Measurements from ENCODE around the gene NF1.
A peak's percentile ranks its signal among the peaks of the same experiment; 100 is the strongest.
"Not testable (repeated sequence)": the region's sequence is repeated elsewhere in the genome, so short reads cannot be mapped to it uniquely, and the experiment has no call there.

Gene NF1

DNA sequence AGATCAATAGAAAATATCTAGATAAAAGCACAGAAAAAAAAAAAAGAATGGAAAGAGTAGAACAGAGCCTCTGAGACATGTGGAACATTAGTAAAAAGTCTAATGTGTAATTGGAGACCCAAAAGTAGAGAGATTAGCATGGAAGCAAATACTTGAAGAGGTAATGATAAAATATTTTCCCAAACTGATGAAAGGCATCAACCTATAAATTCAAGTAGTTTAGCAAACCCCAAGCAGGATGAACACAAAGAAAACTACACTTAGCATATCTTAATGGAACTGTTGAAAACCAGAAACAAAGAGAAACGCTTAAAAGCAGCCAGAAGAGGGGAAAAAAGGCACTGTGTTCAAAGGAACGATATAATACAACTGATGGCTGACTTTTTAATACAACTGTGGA is 16.4 kb downstream of the NF1 start:
- no peak for DNase-seq (ENCODE audit: low read depth)
- TF ChIP-seq, protein P1, sequence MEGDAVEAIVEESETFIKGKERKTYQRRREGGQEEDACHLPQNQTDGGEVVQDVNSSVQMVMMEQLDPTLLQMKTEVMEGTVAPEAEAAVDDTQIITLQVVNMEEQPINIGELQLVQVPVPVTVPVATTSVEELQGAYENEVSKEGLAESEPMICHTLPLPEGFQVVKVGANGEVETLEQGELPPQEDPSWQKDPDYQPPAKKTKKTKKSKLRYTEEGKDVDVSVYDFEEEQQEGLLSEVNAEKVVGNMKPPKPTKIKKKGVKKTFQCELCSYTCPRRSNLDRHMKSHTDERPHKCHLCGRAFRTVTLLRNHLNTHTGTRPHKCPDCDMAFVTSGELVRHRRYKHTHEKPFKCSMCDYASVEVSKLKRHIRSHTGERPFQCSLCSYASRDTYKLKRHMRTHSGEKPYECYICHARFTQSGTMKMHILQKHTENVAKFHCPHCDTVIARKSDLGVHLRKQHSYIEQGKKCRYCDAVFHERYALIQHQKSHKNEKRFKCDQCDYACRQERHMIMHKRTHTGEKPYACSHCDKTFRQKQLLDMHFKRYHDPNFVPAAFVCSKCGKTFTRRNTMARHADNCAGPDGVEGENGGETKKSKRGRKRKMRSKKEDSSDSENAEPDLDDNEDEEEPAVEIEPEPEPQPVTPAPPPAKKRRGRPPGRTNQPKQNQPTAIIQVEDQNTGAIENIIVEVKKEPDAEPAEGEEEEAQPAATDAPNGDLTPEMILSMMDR (IDR thresholded peaks at IDR 0.05; ENCODE audit: low read depth, low read length, missing control alignments) = no peak
- H3K4me3 ChIP-seq (ENCODE audit: low read depth, low read length) = no peak overlapping the region
- in situ Hi-C loops (cut with HindIII; ENCODE audit: low sequenced_read_pairs) = no loop called here

GRCh38 chr17:31112001-31112661 is 17.4 kb downstream of the NF1 start:
- TF ChIP-seq, protein P1 (IDR thresholded peaks at IDR 0.05; ENCODE audit: low read depth, low read length, missing control alignments) = no peak
- in situ Hi-C loops (cut with HindIII; ENCODE audit: low sequenced_read_pairs) = no loop called here
- no peak overlapping the region for H3K4me3 ChIP-seq (ENCODE audit: low read depth, low read length)
- no peak for DNase-seq (ENCODE audit: low read depth)

DNA sequence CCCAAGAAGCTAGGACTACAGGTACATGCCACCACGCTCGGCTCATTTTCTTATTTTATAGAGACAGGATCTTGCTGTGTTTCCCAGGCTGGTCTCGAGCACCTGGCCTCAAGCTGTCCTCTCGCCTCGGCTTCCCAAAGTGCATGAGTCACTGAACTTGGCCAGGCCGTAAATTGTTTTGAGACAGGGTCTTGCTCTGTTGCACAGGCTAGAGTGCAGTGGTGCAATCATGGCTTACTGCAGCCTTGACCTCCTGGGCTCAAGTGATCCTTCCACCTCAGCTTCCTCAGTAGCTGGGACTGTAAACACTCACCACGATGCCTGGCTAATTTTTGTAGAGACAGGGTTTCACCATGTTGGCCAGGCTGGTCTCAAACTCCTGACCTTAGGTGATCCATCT is 18.6 kb downstream of the NF1 start:
- in situ Hi-C loops (cut with HindIII; ENCODE audit: low sequenced_read_pairs); DNase-seq (ENCODE audit: low read depth); H3K4me3 ChIP-seq (ENCODE audit: low read depth, low read length): not testable (repeated sequence)

DNA sequence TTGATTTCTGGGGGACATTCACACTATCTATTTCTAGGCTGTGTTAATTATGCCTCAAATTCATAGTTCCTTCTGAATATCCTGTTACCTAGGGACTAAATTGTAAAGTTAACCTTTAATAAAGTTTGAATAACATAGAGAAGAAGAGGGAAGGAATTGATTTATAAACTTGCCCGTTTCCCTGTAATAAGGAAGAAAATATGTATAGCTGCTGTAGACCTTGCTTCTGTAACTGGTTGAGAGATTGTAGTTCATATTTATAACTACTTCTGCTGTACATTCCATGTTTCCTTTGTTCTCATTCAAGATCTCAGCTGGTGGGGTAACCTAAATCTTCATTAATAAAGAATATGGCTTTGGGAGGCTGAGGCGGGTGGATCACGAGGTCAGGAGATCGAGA is 19.2 kb downstream of the NF1 start:
- no peak overlapping the region for H3K4me3 ChIP-seq (ENCODE audit: low read depth, low read length)
- in situ Hi-C loops (cut with HindIII; ENCODE audit: low sequenced_read_pairs) = no loop called here
- TF ChIP-seq, protein P1 (IDR thresholded peaks at IDR 0.05; ENCODE audit: low read depth, low read length, missing control alignments) = no peak
- DNase-seq (ENCODE audit: low read depth) = no peak

DNA sequence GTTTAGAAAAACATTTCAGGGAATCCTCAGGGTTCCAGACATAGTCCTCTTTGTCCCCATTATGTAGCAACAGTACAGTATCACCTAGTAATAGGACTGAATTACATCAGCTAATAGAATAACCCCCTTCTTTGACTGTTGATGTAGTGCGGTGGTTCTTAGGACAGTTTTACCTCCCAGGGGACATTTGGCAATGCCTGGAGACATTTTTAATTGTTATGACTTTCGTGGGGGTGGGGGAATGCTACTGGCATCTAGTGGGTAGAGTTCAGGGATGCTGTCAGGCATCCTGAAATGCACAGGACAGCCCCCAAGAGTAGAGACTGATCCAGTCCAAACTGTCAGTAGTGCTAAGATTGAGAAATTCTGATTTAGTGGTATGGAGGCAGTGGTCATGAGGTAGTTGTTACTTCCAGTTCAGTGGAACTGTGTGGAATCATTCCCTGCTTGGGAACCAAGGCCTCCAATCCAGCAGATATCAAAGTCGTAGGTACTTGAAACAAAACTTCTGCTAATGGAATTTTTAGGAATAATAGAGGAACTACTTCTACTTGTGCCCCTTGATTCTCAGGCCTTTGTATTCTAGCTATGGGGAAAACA is 20.3 kb downstream of the NF1 start:
- no peak overlapping the region for H3K4me3 ChIP-seq (ENCODE audit: low read depth, low read length)
- peak; percentile 49 for DNase-seq (ENCODE audit: low read depth)
- in situ Hi-C loops (cut with HindIII; ENCODE audit: low sequenced_read_pairs) = no loop called here
- TF ChIP-seq, protein P1 (IDR thresholded peaks at IDR 0.05; ENCODE audit: low read depth, low read length, missing control alignments) = no peak

DNA sequence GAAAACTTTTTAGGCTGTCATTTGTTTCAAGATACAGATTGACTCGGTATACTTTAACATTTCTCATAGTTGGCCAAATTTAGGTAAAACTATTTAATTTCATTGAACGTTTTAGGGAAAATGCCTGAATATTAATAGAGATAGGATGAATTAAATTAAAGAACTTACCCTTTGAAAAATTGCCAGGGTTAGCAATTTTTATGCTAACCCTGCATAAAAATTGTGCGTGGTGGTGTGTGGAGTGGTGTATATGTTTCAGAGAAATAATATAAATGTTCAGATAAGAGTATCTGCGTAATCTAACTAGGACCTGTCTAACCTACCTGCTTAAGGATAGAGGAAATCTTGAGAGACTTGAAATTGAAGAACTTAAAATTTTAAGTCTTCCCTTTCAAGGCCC is 21.4 kb downstream of the NF1 start:
- no peak for DNase-seq (ENCODE audit: low read depth)
- in situ Hi-C loops (cut with HindIII; ENCODE audit: low sequenced_read_pairs) = no loop called here
- TF ChIP-seq, protein P1 (IDR thresholded peaks at IDR 0.05; ENCODE audit: low read depth, low read length, missing control alignments) = no peak
- H3K4me3 ChIP-seq (ENCODE audit: low read depth, low read length) = no peak overlapping the region

GRCh38 chr17:31122746-31123145 is 28.0 kb downstream of the NF1 start:
- in situ Hi-C loops (cut with HindIII; ENCODE audit: low sequenced_read_pairs) = no loop called here
- DNase-seq (ENCODE audit: low read depth) = no peak
- H3K4me3 ChIP-seq (ENCODE audit: low read depth, low read length) = no peak overlapping the region
- TF ChIP-seq, protein P1 (IDR thresholded peaks at IDR 0.05; ENCODE audit: low read depth, low read length, missing control alignments) = no peak

Data from astrocyte of the cerebellum (primary cell).